Measurements from ENCODE around the gene ARFIP1.

ARFIP1 gene

DNA sequence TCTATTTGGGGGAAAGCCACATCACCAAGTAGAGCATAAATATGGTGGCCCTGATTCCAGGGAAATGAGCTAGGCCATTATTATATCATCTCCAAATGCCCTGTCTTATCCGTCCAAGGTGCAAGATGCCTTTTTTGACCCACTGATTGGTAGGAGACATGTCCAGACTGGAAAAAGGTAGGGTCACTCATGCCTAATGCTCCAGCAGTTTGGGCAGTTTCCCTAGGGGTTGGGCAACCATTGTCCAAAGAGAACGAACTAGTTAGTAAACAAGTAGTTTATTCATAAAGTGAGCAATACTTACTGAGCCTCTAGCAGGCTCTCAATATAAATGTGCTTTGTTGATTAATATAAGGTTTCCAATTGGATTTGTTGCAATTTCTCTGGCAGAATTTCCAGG lies 162.6 kb downstream of the ARFIP1 start:
- DNase-seq, result no peak

DNA sequence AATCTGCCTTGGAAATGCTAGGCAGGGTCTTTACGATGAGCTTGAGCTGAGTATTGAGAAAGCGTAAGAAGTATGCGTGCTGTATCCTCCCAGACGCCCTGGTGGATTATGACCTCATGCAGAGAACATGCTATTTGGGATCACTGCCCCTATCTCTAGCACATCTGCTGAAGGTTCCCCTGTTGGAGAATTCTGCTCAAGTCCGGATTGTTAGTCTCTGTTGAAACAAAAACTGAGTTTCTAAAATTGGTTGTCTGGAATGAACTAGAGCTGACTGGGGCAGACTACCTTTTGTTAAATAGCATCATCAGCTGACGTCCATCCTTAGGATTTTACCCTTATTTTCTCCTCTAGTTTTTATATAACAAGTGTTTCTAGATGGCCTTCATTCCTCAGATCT lies 163.9 kb downstream of the ARFIP1 start:
- no peak for DNase-seq

DNA sequence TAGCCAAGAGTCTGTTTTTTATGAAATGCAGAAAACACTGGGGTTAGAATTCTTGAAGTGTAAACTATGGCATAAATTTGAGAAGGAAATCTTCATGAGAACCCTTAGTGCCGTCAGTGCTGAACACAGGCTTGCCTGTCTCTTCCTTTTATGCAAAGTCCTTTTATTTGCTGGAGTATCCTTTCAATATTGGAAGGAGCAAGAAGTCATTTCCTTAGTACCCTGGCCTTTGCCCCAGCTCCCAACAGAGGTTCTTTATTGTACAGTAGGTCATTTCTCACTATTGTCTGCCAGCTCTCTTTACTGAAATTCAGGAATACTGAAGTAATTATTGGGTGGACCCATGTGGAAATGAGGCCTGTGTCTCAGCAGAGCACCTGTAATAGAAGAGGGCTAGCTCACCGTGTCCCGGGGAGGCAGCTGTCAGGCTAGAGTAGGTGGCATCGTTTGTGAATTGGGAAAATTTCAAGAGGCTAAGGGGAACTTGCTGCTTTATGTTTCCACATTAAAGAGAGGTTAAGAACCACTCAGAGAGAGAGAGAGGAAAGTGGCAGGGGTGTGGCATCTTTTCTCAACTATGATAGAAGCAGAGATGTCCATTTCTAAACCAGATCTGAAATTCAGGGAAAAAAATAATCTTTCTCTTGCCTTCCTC lies 165.0 kb downstream of the ARFIP1 start:
- DNase-seq, result no peak

DNA sequence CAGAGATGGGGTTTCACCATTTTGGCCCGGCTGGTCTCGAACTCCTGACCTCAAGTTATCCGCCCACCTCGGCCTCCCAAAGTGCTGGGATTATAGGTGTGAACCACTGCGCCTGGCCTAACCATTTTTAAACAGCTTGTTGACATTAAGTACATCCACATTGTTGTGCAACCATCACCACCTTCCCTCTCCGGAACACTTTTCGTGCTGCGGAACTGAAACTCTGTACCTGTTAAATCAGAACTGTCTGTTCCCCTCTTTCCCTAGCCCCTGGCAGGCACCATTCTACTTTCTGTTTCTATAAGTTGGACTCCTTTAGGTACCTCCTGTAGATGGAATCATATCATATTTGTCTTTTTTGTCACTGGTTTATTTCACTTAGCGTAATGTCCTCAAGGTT lies 165.9 kb downstream of the ARFIP1 start:
- DNase-seq, result no peak

DNA sequence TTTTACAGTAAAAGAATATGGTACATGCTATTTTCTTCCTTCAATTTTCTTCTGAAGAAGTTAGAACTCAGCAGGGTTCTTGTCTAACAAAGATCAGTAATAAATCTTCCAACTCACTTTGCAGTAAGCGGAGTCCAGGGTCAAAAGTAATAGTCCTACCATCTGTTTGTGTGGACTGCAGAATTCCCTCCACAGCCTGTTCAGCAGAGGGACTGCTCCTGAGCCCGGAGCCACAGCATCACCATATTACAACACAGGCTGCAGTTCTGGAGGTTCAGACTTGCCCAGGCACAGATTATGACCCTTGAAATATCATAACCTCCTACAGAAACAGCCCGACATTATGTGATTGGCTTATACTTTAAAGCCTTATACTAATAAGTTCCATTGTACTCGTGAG lies 166.7 kb downstream of the ARFIP1 start:
- no peak for DNase-seq

DNA sequence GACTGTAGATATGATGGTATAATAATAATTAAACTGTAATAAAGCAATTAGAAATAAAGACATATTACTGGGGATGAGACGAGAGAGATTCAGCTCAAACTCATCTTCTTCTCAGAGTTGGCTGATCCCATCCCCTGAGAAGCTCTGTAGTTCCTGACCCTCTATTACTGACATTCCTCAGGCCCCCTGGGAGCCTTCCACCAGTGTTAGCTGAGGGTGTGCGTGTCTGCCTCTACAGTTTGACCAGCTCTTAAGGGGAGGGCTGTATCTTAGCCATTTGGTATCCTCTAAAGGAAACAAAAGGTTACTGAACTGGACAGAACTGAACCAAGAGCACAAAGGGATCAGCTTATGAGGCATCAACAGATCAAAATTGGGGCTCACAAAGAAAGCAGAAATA lies 167.6 kb downstream of the ARFIP1 start:
- no peak for DNase-seq

DNA sequence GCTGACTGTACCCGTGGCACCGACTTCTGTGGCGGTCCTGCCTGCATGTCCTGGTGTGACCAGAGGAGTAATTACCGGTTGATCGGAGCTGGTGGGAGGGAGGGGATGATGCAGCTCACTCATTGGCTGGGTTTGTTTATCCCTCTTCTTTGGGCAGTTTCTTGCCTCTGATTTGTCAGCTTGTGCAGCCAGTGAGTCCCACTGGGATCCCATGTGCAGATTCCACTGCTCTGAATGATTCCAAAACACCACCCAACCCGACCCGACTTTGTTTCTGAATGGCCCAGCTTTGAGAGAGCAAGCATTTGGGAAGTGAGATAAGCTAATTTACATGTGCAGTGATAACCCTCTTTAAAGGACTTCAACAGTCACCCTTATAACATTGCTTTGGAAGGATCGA lies 170.2 kb downstream of the ARFIP1 start:
- DNase-seq, result no peak

DNA sequence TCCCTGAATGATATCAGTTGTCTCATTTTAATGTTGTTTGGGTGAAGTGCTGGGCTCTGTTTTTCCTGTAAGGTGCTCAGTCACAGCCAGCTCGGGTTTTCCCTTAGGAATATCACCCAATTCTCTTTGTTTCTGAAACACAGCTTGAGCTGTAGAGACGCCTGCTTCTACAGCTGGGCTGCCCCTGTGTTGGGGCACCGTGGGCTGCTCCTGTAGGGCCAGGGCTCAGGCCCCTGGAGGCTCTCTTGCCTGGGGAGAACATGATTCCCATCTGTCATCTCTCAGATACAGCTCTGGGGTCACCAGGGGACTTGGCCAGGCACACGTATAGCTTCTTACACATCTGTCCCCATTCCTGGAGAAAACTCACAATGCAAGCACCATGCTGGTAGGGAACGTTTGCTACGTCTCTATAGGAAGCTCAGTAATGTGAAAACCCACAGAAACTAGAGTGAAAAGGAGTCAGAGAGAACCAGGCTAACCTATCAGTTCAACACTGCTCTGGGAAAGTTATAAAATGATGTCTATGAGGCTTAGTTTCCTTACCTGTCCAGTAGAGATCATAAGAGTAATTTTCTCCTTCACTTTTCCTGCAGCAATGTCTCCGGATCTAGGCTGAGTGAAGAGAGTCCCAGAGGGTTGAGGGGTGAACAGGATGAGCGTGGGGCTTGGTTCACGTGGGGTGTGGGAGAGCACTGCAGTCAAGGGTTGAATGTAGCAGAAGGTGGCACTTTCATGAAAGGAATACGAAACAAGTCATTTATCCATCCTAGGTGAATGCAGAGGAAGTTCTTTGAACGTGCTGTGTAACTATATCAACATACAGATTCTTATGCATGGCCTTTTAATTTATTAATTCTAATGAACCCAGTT lies 170.9 kb downstream of the ARFIP1 start:
- DNase-seq, result no peak

DNA sequence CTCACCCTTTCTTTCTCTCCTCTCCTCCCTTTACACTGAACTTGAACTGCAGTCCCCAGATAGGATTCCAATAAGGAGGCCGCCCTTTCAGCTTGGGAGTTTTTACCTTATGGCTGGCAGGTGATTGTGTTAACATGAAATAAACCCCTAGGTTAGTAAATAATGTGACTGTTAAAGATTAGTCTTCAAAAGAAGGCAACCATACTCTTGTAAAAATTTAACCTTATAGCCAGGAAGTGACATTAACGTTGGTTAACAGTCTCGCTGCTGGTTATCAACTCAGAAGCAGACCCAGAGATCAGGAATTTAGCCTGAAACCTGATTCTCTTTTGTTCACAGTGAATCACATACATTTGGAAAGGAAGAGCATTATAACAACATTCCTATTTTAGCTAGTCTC lies 171.6 kb downstream of the ARFIP1 start:
- no peak for DNase-seq

DNA sequence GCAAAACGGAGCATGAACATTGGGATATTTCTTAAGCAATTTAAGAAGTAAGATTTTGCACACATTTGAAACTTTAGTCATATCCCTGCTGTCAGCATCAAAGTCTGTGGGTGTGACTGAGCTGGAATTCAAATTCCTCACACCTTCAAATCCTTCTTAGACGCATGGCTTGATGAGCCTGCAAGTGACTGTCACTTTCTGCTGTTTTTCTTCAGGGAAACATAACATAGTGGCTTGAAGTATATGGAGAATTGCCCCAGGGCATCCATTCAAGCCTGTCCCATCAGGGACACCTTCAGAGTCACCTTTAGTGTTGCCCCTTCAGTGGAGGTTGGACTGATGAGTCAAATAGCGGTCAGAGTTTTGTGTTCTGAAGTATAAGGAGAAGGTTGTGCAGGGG lies 173.8 kb downstream of the ARFIP1 start:
- no peak for DNase-seq

DNA sequence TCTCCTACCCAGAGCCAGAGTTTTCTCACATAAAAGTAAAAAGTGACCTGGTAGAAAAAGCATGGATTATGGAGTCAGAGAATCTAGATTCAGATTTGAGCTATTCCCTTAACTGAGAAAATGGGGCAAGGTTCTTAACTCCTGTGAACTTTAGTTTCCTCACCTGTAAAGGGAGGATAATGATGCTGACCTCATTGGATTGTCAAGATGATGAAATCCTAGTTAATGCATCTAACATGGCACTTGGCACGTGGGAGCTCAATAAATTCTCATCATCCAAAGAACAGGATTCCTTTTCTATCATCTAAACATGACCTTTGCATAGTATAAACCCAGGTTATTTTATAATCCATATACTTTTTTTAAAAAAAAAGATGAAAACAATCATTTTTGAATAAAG lies 175.0 kb downstream of the ARFIP1 start:
- DNase-seq, result no peak

DNA sequence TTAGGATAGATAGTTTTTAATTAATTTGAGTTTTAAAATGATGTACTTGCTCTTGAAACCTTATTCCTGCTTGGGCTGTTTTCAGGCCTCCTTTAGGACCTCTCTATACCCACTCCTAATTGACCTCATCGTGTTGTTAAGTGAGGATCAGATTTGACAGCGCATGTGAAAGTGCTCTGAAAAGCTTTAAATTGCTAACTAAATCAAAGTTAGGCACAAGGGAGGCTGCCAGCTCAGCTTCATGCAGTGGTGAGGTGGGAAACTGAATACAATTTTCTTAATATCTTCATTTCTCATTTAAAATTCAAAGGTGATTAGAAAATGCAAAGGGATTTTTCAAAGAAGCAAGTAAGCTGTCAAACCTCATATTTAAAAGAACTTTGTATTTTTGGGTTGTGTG lies 176.4 kb downstream of the ARFIP1 start:
- DNase-seq, result no peak

DNA sequence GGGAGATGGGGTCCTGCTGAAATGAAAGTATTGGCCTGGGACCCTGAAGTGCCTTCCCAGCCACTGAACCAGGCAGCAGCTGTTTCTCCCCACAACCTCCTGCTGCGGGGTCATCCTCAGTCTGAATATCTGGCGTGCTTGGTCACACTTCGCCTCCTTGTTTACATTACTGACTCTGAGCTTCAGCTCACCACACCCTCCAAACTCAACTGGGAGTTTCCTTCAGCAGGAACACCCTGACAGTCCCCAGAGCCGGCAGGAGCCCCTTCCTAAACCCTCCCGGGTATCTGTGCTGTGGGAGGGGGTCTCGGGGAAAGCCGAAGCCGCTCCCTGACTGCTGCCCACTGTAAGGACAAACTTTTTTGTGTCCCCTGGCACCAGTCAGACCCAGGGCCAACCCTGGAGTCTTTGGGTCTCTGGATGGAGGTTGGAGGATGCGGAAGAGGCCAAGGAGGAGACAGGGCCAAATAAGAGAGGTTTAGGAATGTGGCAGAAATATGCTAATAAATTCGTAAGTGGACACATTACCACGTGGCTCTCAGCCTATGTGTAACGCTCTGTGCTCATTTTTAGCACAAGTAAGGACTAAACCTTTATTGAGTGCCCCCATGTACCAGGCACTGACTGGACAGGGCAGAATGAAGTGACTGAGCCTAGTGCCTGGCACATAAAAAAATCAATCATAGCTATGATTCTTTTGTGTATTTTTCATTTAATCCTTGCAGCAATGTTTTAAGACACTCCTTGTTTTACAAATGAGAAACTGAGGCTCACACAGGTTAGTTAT lies 177.1 kb downstream of the ARFIP1 start:
- DNase-seq, result no peak

DNA sequence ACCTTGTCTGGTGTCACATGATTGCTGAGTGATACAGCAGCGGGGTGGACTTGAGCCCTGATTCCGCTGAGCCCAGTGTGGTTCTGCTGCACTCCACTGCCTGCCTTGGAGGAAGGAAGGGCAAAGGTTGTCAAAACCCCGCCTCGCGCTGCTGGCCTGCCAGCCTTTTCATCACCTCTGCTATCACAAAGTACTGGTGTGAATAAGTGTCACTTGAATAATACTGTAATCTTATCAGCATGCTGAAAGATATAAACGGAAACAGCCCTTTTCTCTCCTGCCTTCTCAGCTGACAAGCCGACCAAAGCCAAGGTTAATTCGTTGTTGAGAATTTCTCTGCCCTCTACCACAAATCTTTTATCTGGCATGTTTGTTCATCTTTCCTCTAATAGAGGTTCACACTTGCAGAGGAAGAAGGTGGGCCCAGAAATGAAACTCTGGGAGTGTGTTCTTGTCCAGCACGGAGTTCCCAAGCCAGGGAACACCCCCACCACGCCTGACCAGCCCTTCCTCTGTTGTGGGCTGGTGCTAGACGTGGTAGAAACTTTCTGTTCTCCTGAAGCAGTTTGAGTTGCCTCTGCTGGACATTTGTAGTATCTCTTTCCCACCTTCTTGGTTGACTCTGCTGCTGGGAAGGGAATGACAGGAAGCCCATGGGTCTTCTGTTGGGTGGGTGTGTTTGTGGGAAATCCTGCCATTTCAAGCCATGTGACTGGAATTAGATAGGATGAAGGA lies 177.8 kb downstream of the ARFIP1 start:
- DNase-seq, result no peak

DNA sequence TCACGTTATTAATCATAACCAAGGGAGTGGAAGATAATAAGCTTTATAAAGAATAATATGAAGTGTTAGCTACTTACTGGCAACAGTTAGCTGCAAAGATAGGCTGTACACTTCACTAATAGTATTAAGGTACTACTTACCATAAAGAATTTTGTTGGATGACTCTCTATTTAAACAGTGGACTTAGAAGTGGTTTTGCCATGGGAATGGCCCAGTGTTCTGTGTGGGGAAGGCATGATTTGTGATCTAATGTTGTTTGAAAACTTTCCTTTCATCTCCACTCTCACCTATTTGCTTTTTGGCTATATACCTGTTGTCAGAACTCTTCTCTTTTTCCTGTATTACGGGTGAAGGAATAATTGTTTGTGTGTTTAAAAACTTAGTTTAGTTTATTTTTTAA lies 179.3 kb downstream of the ARFIP1 start:
- no peak for DNase-seq

DNA sequence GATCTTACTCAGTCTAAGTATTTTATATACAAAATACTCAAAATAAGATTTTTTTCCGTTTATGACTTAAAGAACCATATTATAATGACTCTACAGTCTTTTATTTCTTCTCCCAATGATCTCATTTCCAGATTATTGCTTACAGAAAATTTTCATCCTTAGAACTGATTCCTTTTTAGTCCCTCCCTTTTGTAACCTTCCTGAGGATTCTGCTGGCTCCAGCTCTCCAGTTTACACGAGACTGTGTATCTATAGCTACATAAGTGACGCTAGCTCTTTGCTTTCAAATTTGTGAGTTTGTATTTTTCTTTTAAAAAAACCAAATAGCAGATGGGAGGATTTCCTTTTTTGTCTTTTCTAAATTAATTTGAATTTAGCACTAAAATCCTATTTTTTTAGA lies 180.3 kb downstream of the ARFIP1 start:
- no peak for DNase-seq

DNA sequence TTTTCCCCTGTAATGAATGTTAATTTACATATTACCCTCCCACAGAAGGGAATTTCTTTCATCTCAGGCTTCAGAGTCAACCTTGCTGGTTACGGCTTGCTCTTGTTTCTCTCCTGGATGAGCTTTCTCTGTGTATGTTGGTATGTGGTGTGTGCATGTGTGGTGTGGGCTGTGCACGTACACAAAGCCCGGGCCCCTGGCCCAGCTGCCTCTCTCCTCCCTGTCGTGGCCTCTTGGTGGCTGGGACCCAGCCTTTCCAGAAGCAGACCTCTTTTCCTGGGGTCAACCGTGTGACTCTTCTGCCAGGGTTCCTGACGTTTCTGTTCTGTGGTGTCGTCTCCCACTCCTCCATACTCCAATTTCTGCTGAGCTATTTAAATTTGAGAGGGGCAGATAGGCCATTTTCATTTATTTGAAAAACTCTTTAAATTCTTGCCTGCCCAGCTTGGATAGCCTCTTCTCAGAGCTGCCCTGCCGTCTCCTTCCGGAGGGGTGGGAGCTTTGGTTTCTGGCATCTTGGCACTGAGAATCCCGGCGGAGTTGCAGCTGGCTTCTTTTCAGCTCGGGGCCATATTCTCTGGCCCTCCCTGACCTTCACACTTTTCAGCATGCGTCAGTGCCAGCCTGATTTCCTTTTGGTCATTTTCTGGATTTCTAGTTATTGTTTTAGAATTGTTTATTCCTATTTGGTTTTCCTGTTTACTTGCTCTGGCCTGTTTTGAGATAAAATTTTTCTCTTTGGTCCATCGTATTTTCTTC lies 181.4 kb downstream of the ARFIP1 start:
- DNase-seq, result no peak

DNA sequence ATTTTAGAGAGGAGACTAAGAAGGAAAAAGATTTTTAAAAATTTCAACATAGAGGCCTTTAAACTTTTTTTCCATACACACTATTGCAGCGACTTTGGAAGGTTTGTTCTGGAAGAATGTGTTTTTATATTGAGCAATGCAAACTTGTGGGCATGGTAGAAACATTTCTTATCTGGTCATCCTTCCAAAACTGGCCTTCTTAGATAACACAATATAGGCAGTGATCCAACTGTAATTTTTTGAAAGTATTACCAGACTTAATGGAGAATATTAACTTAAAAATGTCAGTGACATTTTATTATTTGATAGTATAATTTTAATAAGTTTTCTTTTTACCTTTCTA lies 182.0 kb downstream of the ARFIP1 start:
- DNase-seq, result no peak
